SH-SY5Y (cell line): Measurements from ENCODE around the gene SETBP1.

Experiments
- GATA2 ChIP-seq: IDR thresholded peaks from 2 replicates; pipeline ENCODE4 v1.6.1; 2011; ENCODE audit warnings: mild to moderate bottlenecking, low read depth, low read length
- GATA3 ChIP-seq: IDR thresholded peaks from 2 replicates; pipeline ENCODE4 v1.6.1; 2011; ENCODE audit warnings: low read depth, mild to moderate bottlenecking, low read length, moderate library complexity

The SETBP1 gene

DNA sequence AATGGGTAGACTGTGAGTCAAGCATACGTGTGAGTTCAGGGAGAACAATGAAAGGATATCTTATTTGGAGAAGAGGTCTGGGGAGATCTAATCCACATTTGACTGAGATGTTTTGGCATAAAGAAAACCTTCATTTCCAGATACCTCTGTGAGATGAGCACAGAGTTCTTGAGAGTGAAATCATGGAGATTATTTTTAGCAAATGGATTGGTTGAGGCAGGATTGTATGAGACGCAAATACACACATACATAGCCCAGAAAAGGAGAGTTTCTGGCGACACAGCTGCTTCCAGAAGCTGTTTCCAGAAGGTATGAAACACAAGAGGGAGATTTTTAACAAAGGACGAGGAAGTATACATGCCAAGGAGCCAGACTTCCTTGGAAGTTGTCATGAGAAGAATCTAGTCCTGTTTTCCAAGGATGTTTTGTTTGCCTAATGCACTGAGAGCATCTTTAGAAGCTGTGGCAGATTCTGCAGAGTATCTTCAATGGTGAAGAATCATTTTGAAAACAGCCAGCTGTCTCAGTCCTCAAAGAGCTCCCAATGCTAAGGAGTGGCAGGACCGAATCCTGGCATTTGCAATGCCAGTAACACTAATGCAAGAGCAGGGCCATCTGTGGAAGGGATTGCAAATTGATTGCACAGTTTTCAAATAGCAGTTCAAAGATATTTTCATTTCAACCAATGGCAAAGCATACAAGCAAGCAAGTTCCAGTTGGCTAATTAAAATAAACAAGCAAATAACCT lies 177.2 kb downstream of the SETBP1 start:
- no peak for TF ChIP-seq GATA2
- no peak for TF ChIP-seq GATA3

DNA sequence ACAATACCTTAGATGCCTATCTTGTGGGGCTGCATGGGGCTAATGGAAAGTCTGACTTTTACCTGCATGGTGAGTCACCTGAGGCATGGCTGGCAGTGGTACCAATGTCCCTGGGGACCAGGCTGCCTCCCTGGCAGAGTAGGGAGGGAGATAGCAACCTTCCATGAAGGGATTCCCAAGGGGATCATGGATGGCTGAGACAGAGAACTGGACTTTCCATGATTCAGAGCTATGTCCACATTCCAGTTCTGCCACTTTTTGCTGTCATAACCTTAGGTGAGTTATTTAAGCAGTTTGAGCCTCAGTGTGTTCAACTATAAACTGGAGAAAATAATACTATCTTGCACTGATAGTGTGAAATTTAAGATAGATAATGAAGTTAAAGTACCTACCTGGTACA lies 178.6 kb downstream of the SETBP1 start:
- TF ChIP-seq GATA3 (no peak), GATA2 (no peak)

DNA sequence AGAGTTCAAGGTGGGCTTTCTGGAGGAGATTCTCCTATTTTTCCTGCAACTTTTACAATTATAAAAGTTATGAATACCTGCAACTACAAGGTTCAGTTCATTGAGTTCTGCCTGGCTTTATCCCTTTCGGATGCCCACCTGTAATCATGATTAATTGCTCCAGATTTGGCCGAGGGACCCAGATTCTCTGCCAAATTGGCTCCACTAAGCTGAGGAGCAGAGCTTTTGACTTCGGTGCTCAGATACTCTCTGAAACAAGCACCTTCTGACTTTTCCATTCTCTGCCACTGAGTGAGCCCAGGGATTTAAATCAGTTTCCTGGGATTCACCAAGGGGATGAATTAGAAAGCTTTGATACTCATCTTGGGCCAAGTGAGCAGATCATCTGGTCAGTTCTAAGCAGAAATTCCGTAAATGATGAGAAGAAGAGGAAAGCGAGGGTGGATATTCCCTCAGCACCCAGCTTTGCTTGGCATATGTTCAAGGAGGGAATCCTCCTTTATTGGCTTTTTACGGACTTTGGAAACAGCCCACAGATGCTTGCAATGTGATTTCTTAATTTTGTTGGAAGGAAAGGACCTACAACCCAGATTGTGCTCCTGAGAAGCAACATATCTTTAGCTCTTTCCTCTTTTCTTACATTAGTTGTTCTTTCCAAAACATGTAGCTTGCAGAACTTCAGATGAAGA lies 179.2 kb downstream of the SETBP1 start:
- TF ChIP-seq GATA2 (no peak), GATA3 (no peak)

DNA sequence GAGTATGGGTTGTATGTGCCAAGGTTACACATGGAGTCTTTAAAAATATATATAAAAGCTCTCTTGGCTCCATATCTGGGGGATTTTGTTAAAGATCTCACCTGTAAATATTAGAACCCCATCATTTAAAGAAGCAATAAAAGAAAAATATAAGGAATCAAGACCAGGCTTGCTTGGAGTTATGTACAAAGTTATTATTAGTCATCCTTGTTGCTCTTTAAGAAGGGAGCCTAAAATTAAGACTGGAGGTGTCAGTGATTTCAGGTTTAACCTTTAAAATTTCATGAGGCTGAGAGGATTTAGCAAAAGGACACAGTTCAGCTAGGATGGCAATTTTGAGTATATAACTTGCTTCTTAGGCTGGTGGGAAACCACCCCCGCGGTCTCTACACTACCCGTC lies 181.4 kb downstream of the SETBP1 start:
- TF ChIP-seq GATA2 (no peak), GATA3 (no peak)

DNA sequence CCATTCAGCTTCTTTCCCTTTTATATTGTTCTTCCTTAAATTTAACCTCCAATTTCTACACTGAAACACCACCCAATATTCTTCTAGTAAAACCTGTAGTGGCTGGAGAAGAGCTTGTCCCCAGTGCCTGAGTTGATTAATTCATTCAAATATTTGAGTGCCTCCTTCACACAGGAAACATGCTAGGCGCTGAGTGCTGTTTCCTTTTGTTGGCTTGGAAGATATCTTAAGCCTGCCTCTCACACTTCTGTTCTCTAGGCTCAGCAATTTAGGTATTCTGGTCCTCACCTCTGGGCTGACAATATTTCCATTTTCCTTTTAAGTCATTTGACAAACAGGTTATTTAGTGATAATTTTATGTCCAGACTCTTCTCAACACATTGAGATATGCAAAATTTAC lies 185.4 kb downstream of the SETBP1 start:
- TF ChIP-seq GATA3 (no peak), GATA2 (no peak)

DNA sequence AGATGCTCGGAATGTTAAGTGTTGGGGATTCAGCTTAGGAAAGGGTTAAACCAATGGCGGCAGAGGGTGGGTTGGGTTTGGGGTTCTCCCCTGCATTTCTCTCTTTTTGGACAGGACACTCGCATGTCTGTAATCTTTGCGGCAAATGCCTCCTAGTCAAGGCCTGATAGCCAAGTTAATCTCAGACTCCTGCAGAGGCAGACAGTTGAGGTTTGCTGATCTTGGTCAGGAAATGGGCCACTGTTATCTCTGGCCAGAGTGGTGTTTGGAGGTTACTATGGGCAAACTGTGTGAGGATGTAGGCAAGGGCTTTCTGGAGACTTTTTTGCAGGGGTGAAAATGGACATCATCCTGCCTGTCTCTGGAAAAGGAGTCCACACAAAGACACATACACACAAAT lies 188.8 kb downstream of the SETBP1 start:
- TF ChIP-seq GATA3 = no peak
- TF ChIP-seq GATA2 = no peak

DNA sequence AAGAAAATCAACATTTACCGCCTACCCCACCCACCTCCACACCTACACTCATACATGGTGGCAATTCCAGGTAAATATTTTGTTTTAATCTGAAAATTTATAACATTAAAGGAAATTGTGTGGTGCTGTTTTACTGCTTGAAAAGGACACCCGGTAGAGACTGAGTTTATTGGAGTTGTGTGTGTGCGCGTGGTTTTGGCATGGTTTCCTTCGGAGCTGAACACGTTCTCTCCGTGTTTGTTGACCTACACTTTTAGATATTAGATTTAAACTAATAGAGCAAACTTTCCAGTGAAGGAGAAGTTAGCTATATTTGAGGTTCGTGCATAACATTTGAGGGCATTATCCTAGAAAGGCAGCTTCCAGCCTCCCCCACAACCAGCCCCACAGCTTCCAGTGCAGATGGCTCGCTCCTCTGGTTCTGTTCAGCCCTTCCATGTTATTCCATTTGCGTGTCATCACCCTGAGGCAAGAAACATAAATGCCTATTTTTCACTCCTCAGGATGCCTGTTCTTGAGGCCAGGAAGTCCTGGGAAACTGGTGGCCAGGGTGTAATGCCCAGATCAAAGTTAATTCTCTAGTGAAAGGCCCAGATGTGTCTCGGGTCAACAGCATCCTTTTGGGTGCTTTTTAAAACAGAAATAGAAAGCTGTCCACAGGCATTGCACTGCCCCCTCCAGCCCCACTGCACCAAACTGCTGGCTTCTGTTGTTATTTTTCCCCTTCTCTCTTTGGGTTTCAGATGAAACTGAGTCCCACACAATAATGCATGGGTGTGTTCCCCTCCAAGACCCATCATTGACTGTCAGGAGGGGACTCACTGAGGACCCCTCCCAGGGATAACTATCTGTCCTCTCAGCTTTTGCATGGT lies 190.2 kb downstream of the SETBP1 start:
- TF ChIP-seq GATA2 (no peak), GATA3 (no peak)

DNA sequence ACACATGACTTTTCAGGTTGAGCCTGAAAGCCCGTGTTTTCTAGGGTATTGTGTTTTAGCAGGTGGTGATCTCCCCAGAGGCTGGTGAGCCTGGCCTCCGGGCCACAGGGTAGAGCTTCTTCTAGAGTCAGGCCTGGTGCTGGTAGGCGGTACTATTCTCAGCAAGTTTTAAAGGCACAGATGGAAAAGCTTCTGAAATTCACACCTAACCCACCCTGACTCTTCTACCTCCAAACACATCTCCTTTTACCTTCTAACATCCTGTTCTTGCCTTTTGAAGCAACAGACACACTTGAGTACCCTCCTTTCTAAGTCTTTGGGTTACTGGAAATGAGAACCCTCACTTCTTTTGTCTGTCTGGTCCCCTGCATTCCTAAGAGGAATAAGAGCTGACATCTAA lies 191.1 kb downstream of the SETBP1 start:
- no peak for TF ChIP-seq GATA3
- no peak for TF ChIP-seq GATA2

DNA sequence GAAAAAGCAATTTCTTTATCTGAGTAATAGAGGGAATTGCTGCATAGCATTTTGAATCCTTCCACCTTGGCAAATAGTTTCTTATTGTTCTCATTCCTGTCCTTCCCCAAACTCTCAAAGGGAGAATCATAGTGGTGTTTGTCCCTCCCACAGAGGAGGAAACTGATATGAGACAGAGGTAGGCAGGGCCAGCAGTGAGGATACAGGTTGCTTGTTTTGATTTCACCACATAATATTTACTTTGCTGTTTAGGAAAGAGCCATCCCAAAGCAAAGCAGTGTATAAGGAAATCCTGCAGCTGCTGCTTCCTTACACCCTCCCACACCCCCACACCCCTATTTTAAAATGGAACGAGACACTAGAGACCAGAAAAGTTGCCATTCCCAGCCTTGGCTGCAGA lies 195.3 kb downstream of the SETBP1 start:
- TF ChIP-seq GATA3 = no peak
- TF ChIP-seq GATA2 = no peak

DNA sequence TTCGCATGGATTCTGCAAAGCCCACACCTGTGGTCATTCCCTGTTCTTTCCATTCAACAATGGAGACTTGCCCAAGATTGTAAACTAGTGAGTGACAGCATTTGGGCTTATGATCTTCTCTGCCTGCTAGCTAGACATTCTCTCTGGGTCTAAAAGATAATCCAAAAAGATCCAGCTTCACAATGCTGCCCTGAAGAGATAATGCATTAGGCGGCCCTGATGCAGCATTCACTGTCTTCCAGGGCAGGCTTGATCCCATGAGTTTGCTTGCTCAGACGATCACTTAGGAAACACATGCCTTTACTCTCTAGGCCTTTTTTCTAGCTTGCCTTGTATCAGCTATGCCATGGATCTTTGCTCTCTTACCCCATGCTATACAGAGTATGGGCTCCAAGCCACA lies 196.1 kb downstream of the SETBP1 start:
- TF ChIP-seq GATA2 (no peak), GATA3 (no peak)

DNA sequence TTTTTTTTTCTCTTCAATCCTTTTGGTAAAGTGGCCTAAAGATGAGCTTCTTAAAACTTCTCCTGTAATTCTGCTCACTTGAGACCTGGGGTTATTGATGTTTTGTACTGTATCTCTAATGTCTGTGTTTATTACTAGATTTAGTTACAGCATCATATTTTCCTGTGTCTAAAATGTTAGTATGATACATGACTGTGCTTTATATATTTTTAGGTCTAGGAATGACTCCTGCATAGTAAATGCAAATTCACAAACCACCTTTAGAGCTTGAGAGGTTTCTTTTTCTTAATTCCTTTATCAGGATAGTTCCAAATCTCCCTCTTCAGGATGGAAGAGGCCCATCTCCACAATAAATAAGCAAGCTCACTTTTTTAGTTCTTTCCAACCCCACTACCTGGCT lies 197.6 kb downstream of the SETBP1 start:
- TF ChIP-seq GATA3 (no peak), GATA2 (no peak)

DNA sequence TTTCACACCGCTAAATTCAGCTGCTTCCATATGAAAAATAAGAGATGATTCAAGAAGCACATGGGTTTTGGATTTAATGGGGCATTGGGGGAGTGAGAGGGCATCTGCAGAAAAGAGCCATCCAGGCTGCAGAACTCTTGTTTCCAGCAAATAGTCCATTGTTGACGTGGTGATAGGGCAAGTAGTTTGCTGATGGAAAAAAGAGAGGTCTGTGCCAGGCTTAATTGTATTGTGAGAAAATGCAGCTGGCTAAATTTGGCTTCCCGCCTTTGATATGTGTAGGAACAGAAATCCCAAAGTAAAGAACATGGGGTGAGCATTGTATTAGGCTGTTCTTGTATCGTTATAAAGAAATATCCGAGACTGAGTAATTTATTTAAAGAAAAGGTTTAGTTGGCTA lies 199.5 kb downstream of the SETBP1 start:
- TF ChIP-seq GATA2 (no peak), GATA3 (no peak)

DNA sequence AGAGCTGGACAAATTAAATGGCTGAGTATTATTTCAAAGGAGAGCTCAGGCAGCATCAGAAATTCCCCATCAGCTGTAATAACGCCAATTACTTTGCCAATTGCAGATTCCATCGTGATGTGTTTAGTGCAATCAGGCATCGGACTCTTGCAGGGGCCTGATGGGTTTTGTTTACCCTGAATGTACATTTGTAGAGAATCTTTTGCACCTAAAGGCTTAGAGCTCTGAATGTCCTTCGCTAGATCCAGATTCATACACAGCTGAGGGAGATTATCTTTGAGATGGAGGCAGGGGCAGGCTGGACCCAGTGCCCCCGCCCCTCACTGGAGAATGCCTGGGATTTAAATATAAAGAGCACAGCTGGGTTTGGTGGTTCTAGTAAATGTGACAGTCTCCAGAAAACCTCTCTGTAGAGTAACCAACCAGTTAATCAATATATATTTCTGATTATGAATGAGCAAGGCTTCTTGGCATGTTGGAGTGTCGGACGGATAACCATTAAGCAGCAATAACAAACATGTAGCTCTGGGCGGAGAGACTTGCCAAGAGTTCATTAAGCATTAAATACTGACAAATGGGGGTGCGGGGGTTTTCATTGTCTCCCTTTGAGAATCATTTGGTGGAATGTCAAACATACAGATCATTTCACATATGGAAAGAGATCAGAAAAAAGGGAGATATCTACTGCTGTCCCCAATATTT lies 200.9 kb downstream of the SETBP1 start:
- no peak for TF ChIP-seq GATA2
- TF ChIP-seq GATA3 = no peak
